ENCODE results near the gene CDKN2B-AS1. TPM values are rescaled to one million over a fixed set of nuclear protein-coding genes. Genes with fewer than 3 reads are reported as not detected.

Gene CDKN2B-AS1
- total RNA-seq, 1 experiment from 2014 or later = not detected

GRCh38 chr9:22079873-22080341 is 85.3 kb downstream of the CDKN2B-AS1 start:
- H3K9ac ChIP-seq (ENCODE audit: extremely low read depth, insufficient read length, low read length) = no peak overlapping the region
- H3K18ac ChIP-seq (ENCODE audit: insufficient read length, low read depth, low read length) = no peak overlapping the region
- no peak overlapping the region for H3K4me2 ChIP-seq (ENCODE audit: insufficient read depth, insufficient read length, low read length)
- no peak overlapping the region for H2BK120ac ChIP-seq (ENCODE audit: low read depth, low read length, poor library complexity, severe bottlenecking)
- H2BK5ac ChIP-seq (ENCODE audit: insufficient read length, low read length) = no peak overlapping the region
- no peak overlapping the region for H2AK5ac ChIP-seq (ENCODE audit: insufficient read length, low read length)
- no peak overlapping the region for H3K27ac Mint-ChIP-seq
- no peak for DNase-seq
- H3K14ac ChIP-seq (ENCODE audit: insufficient read depth, low read length) = no peak overlapping the region
- H4K8ac ChIP-seq (replicated peaks; ENCODE audit: insufficient read length, low read depth, low read length) = no peak overlapping the region
- no peak overlapping the region for H3K27ac ChIP-seq (ENCODE audit: insufficient read length, low read depth, low read length)
- no peak overlapping the region for H2BK15ac ChIP-seq (ENCODE audit: low read depth, low read length)
- no peak overlapping the region for H3K4me3 Mint-ChIP-seq
- no peak overlapping the region for H3K23ac ChIP-seq (ENCODE audit: insufficient read length, low read depth, low read length)
- WGBS (ENCODE audit: extremely low coverage, insufficient read length, low lambda C conversion rate) = no CpG with 5 or more reads among the region's 4 CpGs
- no peaks in the 10 kb centered on the region; the same call in 1 of the 2 replicates for H3K4me1 ChIP-seq (ENCODE audit: insufficient read depth, low read length)
- no peaks in the 10 kb centered on the region for H3K36me3 Mint-ChIP-seq (ENCODE audit: insufficient read depth in 1 of 3, low read depth in 3 of 3)
- H2AFZ ChIP-seq (ENCODE audit: low read length) = no peak overlapping the region
- H3K4ac ChIP-seq (ENCODE audit: low read depth, low read length) = no peak overlapping the region
- H3K9me3 ChIP-seq (ENCODE audit: control insufficient read depth, low read depth, low read length) = no peaks in the 10 kb centered on the region
- H3K4me1 Mint-ChIP-seq = peaks cover 13 to 21% of the 10 kb centered on the region in 2 experiments
- H3K27me3 Mint-ChIP-seq (ENCODE audit: low read depth) = no peaks in the 10 kb centered on the region
- no peaks in the 10 kb centered on the region for H3K79me1 ChIP-seq (ENCODE audit: insufficient read depth, low read depth, low read length, poor library complexity, severe bottlenecking)
- no peak for TF ChIP-seq CTCF (conservative IDR thresholded peaks at IDR 0.05)
- H3K27me3 ChIP-seq (ENCODE audit: insufficient read depth, low read length) = no peaks in the 10 kb centered on the region
- H3K9me3 Mint-ChIP-seq = no peaks in the 10 kb centered on the region
- no peak overlapping the region for H2BK12ac ChIP-seq (ENCODE audit: insufficient read length, low read depth, low read length)
- H4K91ac ChIP-seq (ENCODE audit: insufficient read length, low read depth, low read length) = no peak overlapping the region
- H3K79me2 ChIP-seq (ENCODE audit: insufficient read depth, low read length) = no peaks in the 10 kb centered on the region
- no peak overlapping the region for H4K5ac ChIP-seq (ENCODE audit: insufficient read length, low read depth, low read length)
- no peak overlapping the region for H3K56ac ChIP-seq (ENCODE audit: insufficient read length, low read depth, low read length)
- no peaks in the 10 kb centered on the region for H4K20me1 ChIP-seq (ENCODE audit: control insufficient read depth, insufficient read depth, insufficient read length)
- H2BK20ac ChIP-seq (ENCODE audit: low read depth, low read length, poor library complexity, severe bottlenecking) = no peak overlapping the region
- no peak overlapping the region for H3T11ph ChIP-seq (ENCODE audit: low read length)
- no peaks in the 10 kb centered on the region for H3K23me2 ChIP-seq (ENCODE audit: insufficient read length, low read depth, low read length, poor library complexity, severe bottlenecking)

Data from H9 (cell line).